ENCODE results near the gene USP17L22.
"Not testable (repeated sequence)": the region's sequence is repeated elsewhere in the genome, so short reads cannot be mapped to it uniquely, and the experiment has no call there.

DNA sequence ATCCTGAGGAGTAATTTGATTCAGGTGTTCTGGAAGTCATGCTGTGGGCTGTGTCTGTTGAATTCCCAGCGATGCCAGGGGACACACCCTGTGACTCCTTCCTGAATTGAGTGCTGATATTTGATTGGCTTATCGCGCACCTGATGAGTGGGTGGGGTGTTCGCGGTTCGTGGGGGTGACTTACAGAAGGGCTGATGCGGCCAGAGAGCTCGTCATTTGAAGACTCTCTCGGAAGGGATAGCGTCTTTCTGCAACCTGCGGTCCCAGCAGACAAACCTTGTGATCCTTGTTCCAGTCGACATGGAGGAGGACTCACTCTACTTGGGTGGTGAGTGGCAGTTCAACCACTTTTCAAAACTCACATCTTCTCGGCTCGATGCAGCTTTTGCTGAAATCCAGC, 42.8 kb upstream of the USP17L22 start, which contains the start of gene USP17L13:
- not testable (repeated sequence) for TF ChIP-seq CTCF (conservative IDR thresholded peaks at IDR 0.05; ENCODE audit: low read depth, low read length); EZH2 (IDR thresholded peaks at IDR 0.05; ENCODE audit: borderline replicate concordance, low read depth, low read length, poor library complexity, severe bottlenecking)

Measured in A673 (cell line).